Stimulated activated CD8-positive, alpha-beta memory T cell treated with anti-CD3 and anti-CD28 coated beads, Interleukin-12 subunit alpha, Interleukin-12 subunit beta, amount 100 ng/mL, for 1 hour (primary cell): Measurements from ENCODE around the gene ST6GALNAC1.
"Not testable (repeated sequence)": the region's sequence is repeated elsewhere in the genome, so short reads cannot be mapped to it uniquely, and the experiment has no call there.

Experiments
- DNase-seq: peaks from one replicate; pipeline ENCODE4 v3.0.0-alpha.2; 2020; ENCODE audit warnings: low read depth

Gene ST6GALNAC1

DNA sequence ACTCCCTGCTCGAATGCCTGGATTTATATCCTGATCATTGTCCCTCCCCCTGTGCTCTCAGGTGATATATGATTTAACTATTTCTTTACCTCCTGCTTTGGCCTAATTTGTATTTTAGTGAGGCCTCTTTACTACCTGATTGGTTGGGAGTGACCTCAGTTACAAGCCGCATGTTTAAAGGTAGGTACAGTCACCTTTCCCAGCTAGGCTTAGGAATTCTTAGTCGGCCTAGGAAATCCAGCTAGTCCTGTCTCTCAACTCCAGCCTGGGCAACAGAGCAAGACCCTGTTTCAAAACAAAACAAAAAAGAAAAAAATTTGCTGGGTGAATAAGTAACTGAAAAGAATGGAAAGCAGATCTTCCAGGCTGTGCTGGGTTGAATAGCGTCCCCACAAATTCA is 31.1 kb downstream of the ST6GALNAC1 start:
- no peak for DNase-seq

DNA sequence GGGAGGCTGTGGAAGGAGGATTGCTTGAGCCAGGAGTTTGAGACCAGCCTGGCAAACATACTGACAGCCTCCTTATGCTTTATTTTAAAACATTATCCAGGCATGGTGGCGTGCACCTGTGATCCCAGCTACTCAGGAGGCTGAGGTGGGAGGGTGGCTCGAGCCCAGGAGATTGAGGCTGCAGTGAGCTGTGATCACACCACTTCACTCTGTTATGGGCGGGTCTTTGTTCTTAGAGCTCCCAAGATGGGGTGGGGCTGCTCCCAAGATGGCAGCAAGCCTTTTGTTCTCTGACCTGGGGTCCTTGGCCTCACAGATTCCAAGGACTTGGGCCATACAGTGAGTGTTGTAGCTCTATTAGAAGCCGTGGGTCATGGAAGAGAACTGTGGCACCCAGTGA is 31.8 kb downstream of the ST6GALNAC1 start:
- no peak for DNase-seq

DNA sequence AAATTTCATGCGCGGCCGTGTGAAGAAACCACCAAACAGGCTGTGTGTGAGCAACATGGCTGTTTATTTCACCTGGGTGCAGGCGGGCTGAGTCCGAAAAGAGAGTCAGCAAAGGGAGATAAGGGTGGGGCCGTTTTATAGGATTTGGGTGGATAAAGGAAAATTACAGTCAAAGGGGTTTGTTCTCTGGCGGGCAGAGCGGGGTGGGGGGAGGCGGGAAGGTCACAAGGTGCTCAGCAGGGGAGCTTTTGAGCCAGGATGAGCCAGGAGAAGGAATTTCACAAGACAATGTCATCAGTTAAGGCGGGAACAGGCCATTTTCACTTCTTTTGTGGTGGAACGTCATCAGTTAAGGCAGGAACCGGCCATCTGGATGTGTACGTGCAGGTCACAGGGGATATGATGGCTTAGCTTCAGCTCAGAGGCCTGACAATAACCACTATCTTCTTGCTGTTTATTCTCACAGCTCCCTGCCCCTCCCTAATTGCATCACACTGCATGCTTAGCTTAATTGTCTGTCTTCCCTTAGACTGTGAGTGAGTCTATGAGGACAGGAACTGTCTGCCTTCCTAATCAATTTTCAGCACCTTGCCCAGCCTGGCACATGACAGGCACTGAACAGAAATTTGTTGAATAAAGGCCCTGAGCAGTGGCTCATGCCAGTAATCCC is 32.3 kb downstream of the ST6GALNAC1 start:
- not testable (repeated sequence) for DNase-seq

DNA sequence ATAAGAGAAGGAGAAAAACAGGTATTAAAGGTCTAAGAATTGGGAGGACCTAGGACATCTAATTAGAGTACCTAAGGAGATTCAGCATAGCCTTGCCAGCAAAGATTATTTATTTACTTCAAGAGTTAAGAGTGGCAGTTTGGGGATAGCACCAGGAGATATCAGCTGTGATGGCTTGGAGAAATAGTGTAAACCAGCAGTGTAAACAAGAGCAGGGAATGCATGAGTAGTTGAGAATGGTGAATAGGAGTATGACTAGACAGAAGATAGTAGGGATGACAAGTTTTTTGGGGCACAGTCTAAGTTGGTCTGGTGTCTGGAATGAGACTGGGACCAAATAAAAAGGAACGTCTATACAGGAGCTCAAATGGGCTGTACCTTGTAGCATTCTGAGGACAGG is 36.9 kb downstream of the ST6GALNAC1 start:
- DNase-seq: not testable (repeated sequence)

DNA sequence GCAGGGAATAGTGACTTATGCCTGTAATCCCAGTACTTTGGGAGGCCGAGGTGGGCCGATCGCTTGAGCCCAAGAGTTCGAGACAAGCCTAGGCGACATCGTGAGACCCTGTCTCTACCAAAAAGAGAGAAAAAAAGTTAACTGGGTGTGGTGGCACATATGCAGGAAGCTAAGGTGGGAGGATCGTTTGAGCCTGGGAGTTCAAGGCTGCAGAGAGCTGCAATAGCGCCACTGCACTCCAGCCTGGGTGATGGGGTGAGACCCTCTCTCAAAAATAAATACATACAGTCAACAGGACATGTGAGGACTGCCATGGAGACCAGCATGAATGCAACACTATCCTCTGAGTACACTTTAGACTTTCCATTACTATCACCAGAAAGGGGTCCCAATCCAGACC is 42.5 kb downstream of the ST6GALNAC1 start:
- no peak for DNase-seq

DNA sequence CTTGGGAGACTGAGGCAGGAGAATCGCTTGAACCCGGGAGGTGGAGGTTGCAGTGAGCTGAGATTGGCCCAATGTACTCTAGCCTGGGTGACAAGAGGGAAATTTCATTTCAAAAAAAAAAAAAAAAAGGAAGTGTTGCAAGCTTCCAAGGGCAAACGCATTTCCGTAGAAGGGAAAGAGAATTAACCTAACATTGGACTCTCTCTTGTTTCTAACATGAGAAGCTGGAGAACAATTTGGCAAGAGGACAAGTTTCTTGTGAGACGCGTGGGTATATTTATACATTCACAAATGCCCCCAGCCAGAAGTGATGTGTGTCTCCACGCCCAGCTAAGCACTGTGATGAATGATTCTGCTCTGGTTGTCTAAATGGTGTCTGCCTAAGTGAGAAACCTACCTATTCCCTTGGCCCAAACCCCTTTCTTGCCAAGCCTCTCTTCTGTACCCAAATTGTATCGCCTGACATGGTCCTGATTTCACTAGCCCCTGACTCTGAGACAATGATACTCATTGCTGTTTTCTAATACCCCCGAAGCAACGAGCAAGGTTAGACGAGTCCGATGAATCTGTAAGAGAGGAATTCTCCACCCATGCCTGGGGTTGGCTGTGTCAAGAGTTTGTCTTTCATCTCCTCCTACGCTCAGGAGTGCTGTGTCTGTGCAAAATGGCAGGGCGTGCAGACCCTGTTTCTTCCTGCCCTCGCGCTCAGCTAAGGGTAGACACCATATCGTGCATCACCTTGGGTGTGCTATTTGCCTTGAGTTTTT is 43.7 kb downstream of the ST6GALNAC1 start:
- no peak for DNase-seq

DNA sequence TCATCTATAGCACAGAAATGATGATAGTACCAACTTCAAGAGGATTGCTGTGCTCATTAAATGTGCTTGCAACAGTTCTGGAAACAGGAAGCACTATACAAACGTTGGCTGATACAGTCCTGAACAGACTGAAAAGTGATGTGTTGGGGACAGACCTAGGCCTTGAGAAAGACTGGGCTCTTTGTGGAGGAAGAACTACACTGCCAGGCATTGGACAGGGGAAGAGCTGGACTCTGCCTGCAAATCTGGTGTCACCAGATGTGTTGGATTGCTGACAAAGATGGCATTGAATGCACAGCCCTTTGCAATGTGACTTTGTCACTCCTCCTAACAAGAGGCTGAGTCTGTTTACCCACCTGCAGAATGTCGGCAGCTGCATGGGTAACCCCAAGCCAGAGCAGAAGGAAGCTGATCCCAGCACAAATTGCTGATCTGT is 45.5 kb downstream of the ST6GALNAC1 start:
- no peak for DNase-seq

DNA sequence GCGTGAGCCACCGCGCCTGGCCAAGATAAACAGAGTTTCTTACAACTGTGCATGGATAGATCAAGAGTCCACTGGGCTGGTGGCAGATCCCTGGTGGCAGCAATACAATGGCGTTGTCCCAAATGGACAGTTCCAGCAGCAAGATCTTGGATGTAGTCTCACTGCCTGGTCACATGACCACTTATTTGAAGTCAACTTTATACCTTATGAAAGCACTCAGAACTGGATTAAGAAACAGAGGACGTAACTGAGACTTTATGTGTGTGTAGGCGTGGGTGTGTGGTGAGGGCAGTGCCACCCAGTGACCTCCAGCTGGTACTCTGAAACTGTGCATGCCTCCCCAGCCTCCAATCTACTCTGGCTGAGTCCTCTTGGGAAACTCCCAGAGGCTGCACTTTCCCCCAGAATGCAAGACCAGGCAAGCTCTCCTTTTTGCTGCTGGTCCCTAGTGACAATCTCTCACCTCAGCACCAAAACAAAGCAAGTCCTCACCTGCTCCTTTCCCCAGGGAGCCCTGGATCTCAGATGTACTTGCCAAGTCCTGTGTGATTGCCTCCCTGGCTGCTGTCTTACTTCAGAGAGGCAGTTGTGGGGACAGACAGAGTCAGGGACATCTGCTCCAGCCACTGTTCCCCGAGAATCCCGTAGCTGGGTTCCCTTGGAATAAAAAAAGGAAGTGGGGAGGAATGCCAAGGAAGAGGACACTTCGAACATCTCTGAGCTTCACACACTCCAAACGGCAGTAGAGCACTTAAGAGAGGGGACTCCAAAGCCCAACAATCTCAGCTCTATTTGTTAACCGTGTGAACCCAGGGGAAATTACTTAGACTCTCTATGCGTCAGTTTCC is 46.2 kb downstream of the ST6GALNAC1 start:
- no peak for DNase-seq

DNA sequence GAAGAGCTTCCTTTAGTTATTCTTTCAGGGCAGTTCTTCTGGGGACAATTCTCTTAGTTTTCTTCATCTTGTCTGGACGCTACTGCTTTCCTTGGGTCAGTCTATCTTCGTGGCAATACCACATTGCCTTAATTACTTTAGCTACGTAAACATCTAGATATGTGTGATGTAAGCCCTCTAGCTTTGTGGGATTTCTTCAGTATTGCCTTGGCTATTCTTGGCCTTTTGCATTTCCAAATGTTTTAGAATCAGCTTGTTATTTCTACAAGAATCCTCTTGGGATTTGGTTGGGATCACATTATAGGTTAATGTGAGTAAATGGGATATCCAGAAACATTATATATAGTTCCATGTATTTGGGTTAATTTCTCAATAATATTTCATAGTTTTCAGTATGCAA is 48.9 kb downstream of the ST6GALNAC1 start:
- no peak for DNase-seq

DNA sequence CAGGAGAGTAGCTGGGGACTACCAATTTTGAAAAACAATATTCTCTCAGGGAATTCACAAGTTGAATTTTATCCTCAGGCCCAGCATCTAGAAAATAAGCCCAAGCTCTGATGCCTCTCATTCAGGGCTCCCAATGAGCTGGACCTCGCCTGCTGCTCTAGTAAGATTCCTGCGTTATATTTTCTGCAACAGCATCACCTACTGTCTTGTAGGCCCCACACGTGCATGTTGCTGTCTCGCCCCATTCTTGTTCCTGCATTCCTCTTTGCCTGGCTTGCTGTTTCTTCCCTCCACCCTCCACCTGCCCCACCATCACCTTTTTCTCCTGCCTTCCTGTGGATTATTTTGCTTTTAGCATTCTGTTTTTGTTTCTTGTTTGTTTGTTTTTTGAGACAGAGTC is 49.6 kb downstream of the ST6GALNAC1 start:
- DNase-seq: no peak

DNA sequence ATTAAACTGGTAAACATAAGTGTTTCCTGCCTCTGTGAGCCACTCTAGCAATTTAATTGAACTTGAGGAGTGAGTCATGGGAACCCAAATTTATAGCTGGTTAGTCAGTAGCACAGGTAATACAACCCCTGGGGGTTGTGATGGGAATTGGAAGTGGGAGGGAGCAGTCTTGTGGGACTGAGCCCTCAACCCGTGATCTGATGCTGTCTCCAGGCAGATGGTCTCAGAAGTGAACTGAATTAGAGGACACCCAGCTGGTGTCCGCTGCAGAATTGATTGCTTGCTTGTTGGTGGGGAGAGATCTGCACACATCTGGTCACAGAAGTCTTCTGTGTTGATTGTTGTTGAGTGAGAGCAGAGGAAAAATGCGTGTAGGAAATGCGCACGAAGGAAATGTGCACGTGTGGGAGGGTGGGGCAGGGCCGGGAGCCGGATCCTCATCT is 50.2 kb downstream of the ST6GALNAC1 start:
- no peak for DNase-seq

DNA sequence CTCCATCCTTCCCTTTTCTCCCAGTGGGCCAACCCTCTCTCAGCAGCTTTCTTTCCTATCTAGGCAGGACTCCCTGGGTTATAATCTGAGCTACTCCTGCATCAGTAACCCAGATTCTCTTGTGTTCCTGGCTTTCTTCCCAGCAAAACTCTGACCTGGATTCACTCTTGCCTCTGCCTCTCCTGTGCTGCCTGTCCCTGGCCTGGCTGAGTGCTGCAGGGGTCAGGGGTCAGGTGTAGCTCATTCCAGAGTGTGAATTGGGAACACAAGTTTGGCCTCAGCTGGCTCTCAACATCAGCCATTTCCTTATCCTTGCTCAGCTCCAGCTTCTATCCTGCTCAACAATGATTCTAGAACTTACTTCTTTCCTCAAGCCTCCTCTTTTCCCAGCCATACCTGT is 55.4 kb downstream of the ST6GALNAC1 start:
- DNase-seq: no peak

DNA sequence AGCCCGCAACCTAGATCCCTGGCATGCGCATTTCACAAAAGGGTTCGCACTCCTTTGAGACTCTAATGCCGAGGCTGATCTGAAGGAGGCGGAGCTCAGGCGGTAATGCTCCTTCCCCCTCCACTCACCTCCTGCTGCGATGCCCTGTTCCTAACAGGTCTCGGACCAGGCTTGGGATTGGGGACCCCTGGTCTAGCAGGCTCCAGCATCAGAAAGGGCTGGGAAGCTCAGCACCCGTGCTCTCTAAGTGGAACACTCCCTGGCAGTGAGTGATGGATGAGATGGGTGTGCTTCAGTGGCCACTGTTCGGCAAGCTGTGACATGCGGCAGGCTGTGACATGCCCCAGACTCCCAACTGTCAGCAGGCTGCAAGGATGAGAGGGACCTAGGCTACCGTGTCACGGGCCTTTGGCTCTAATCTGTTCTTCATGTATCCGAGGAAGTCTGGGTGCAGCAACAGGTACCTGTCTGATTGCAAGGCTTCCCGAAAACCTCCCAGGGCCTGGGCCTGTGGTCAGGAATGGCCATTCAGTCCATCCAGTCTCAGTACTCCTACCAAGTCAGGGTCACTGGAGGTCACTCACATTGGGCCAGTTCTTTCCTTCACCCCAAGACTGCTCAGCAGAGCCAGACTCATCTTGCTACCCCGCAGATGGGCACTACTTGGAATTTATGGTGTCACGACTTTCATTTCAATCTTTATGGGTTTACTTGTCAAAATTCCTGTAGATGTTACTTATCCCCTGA is 56.6 kb downstream of the ST6GALNAC1 start:
- no peak for DNase-seq

DNA sequence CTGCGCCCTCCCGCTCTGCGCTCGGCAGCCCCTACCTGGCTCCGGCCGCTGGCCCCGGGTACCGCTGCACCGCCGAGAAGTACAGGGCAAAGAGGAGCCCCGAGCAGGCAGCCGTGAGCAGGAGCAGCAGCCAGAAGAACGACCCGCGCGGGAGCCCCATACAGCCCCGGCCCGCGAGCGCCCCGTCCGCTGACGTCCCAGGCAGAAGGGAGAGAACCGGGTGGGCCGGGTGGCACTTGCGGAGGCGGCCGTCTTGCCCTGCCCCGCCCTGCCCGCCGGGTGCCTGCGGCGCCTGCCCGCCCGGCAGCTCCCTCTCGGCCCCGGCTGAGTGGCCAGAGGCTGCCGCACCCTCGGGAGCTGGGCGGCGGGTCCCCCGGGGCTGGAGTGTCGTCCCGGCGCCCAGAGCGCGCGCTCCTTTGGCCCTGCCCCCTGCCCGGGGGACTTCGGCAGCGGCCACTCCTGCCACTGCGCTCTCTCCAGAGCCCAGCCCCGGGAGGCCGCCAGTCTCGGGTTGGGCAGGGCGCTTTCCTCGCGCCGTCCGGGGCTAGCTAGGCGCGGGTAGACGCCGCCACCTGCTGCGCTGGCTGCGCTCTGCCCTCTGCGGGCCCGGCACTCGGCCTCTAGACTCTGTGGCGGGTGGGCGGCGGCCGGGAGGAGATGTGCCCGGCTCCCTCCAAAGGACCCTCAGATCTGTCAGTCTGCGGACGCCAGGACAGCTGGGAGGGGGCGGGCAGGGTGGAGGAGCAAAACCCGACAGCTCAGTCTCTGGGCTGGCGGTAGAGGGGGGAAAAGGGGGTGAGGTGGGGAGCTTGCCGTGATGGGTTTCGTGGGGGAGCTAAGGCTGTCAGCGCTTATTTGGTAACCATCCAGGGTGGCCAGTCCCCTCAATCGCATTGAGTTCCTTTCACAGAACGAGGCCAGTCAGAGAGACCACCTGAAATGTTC is 57.6 kb downstream of the ST6GALNAC1 start, which contains the start of gene ST6GALNAC2:
TSS of gene ST6GALNAC2 (minus strand) at position 212 of the 945 bp plus-strand sequence. CDS start at position 160, 52 bp downstream.
- DNase-seq: no peak

DNA sequence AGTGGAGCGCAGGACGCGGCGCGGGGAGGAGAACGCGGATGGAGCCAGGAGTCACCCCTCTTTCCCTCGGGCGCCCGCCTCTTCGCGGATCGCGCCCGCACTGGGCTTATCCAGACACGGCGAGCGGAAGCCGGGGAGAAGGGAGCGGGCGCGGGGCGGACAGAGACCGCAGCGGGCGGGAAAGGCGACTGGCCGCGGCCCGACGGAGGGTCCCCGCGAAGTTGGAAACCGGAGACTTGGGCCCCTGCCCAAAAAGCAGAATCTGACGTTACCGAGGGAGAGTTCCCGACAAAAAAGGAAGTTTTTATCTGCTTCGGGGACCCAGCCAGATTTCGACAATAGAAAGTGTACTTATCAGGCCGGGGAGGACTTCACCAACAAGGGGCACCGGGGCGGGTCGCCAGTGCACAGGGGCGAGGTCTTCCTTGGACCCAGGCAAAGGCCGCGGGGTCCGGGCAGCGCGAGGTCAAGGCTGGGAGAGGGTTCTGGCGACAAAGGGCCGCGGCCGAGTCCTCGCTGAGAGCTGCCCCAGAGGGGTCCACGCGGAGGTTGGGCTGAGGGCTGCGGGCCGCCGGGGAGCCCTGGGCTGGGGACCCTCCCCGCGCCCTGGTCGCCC is 58.4 kb downstream of the ST6GALNAC1 start:
- no peak for DNase-seq

DNA sequence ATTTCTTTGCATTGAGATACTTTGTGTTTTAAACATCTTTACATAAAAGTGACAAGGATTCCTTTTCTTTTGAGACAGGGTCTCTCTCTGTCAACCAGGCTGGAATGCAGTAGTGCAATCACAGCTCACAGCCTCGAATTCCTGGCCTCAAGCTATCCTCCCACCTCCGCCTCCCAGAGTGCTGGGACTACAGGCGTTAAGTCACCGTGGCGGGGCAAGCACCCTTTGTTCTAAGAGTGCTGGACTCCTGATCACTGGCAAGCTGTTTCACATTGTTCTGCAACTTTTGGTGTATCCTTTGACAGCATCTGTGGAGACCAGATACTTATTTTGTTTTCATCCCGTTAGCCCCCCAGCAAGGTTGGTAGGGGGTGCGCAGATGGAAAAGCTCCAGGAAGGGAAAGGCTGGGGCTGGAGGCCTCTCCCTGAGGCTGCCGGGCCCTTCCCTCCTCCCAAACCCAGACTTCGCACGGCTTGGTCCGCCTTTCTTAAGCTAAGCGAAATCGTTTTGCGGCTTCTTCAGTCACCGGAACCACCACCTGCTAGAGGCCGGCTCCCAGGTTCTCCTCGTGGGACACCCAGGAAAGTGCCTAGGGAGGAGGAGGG is 59.0 kb downstream of the ST6GALNAC1 start:
- DNase-seq: no peak

DNA sequence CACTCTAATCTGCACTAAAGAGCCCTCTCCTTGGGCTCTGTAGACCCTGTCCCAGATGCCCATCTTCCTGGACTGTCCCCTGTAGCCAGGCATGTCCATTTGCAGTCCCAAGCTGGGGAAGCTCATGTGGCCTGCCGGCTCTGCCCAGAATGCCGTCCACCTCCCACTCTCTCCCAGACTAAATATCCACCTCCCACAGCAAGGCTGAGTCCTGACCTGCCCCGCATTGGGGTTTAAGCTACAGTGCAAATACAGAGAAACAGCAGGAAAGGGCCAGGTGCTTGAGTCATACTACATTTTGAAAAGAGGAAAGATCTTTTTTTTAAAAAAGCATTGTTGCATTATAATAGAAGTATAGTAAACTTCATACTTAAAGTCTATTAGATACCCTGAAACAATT is 60.9 kb downstream of the ST6GALNAC1 start:
- no peak for DNase-seq

DNA sequence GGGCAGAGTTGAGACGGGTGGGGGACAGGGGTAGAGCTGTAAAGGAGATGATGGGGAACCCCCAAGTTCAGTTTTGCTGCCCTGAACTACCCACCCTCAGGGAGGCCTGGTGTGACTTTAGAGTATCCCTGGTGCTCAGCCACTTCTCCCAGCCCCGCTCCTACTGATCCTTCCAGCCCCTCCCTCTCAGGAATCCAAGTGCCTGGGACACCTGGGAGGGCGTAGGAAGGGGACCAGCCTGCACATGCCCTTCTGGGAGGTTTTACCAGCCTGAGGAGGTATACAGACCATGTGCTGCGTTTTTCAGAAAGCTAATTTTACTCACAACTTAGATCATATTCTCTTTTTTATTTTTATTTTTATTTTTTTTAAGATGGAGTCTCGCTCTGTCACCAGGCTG is 62.0 kb downstream of the ST6GALNAC1 start:
- no peak for DNase-seq

DNA sequence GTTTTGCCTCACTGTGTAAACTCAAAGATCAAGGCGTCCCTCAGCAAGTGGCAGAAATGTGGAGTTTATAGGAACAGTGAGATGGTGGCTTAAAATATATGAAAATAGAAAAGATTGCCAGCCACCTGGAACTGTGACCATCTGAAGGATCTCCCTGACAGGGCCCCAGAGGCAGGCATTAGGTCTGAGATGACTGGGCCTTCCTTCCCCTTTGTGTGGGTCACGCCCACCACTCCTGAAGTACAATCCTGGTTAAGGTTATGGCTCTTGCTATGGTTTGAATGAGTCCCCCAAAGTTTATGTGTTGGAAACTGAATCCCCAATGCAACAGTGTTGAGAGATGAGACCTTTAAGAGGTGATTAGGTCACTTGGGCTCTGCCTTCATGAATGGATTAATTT is 64.3 kb downstream of the ST6GALNAC1 start:
- DNase-seq: no peak

DNA sequence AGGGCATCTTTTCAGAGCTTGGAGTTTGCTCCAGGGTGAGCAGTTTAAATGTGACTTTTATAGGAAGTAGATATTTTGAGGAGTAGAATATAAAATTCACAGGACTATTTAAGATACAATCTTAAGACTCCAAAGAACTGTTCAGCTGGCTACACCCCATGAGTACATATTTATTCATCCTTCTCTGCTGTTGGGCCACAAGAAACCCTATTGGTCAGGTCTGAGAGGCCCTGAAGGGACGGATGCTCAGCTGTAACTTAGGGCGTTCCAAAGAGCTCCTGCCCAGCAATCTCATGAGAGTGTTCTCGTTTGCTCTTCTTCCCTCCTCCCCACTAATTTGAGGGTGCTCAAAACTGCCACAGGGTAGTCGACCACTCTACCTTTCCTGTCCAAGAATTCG is 65.2 kb downstream of the ST6GALNAC1 start:
- no peak for DNase-seq
